Neural progenitor cell (in vitro differentiated cells): ENCODE results near the gene JAG1. TPM values are rescaled to one million over a fixed set of nuclear protein-coding genes. Genes with fewer than 3 reads are reported as not detected.

Experiments used
- DNase-seq: peaks from one replicate; pipeline ENCODE4 v3.0.0-alpha.2; 2016; ENCODE audit warnings: low spot score
- H2AFZ ChIP-seq: fragments of 200-600 bp; sonication (generic); replicated peaks from 2 replicates; pipeline ENCODE4 v1.6.1; 2016; ENCODE audit warnings: antibody characterized with exemption
- H3F3A ChIP-seq: fragments of 200-600 bp; sonication (generic); 2 replicates; pipeline ENCODE4 v1.6.1; 2016; ENCODE audit warnings: antibody characterized with exemption, low read depth
- H3K27ac ChIP-seq: fragments of 200-600 bp; sonication (generic); 2 replicates; pipeline ENCODE4 v1.5.1; 2016; ENCODE audit warnings: mild to moderate bottlenecking
- H3K27me3 ChIP-seq: fragments of 200-600 bp; sonication (generic); 2 replicates; pipeline ENCODE4 v1.6.1; 2016; ENCODE audit warnings: mild to moderate bottlenecking, moderate library complexity
- H3K36me3 ChIP-seq: fragments of 200-600 bp; sonication (generic); 2 replicates; pipeline ENCODE4 v1.5.1; 2016
- H3K4me1 ChIP-seq: fragments of 200-600 bp; sonication (generic); 2 replicates; pipeline ENCODE4 v1.6.1; 2016; ENCODE audit warnings: mixed run types
- H3K4me2 ChIP-seq: fragments of 200-600 bp; sonication (generic); 2 replicates; pipeline ENCODE4 v1.6.1; 2016
- H3K4me3 ChIP-seq: fragments of 200-600 bp; sonication (generic); 2 replicates; pipeline ENCODE4 v1.5.1; 2016
- H3K79me2 ChIP-seq: fragments of 200-600 bp; sonication (generic); 2 replicates; pipeline ENCODE4 v1.6.1; 2016; ENCODE audit warnings: low read depth
- H3K9ac ChIP-seq: fragments of 200-600 bp; sonication (generic); 2 replicates; pipeline ENCODE4 v1.6.1; 2016
- H3K9me3 ChIP-seq: fragments of 200-600 bp; sonication (generic); 2 replicates; pipeline ENCODE4 v1.5.1; 2016; ENCODE audit warnings: low read depth
- H4K20me1 ChIP-seq: fragments of 200-600 bp; sonication (generic); 2 replicates; pipeline ENCODE4 v1.6.1; 2016; ENCODE audit warnings: low read depth
- H3K27ac Mint-ChIP-seq: 3 replicates; pipeline ENCODE4 v1.8.0; 2021; ENCODE audit warnings: mixed read lengths
- H3K27me3 Mint-ChIP-seq: 2 replicates; pipeline ENCODE4 v1.8.0; 2022; ENCODE audit warnings: low read depth, mild to moderate bottlenecking, inconsistent platforms, moderate library complexity, mixed read lengths; ENCODE audit not compliant: insufficient read depth
- H3K36me3 Mint-ChIP-seq: 3 replicates; pipeline ENCODE4 v1.8.0; 2021; ENCODE audit warnings: mixed read lengths
- H3K4me1 Mint-ChIP-seq: 3 replicates; pipeline ENCODE4 v1.8.0; 2021; ENCODE audit warnings: mixed read lengths
- H3K4me3 Mint-ChIP-seq: 3 replicates; pipeline ENCODE4 v1.8.0; 2021; ENCODE audit warnings: mild to moderate bottlenecking, moderate library complexity, mixed read lengths
- H3K9me3 Mint-ChIP-seq: 3 replicates; pipeline ENCODE4 v1.8.0; 2020; ENCODE audit warnings: mixed read lengths
- EZH2 ChIP-seq: fragments of 200-600 bp; sonication (generic); IDR thresholded peaks from 2 replicates; pipeline ENCODE4 v1.6.1; 2017; ENCODE audit warnings: antibody characterized with exemption, mild to moderate bottlenecking, moderate library complexity
- EZH2phosphoT487 ChIP-seq: fragments of 200-600 bp; sonication (generic); IDR thresholded peaks from 2 replicates; pipeline ENCODE4 v1.6.1; 2017; ENCODE audit warnings: antibody characterized with exemption
- total RNA-seq: library from RNA; depleted of rRNA; stranded (reverse); fragments of >200 nt; gene quantifications from 2 replicates; pipeline ENCODE4 v1.2.3, GENCODE V29; 2015; ENCODE audit warnings: low replicate concordance
- TF ChIP-seq, protein P1 (sequence below): fragments of 200-600 bp; sonication (generic); IDR thresholded peaks from 2 replicates; pipeline ENCODE4 v1.5.1; 2017; ENCODE audit warnings: antibody characterized with exemption, mild to moderate bottlenecking

The JAG1 gene
- total RNA-seq, 1 donor from 2014 or later = 129 TPM

DNA sequence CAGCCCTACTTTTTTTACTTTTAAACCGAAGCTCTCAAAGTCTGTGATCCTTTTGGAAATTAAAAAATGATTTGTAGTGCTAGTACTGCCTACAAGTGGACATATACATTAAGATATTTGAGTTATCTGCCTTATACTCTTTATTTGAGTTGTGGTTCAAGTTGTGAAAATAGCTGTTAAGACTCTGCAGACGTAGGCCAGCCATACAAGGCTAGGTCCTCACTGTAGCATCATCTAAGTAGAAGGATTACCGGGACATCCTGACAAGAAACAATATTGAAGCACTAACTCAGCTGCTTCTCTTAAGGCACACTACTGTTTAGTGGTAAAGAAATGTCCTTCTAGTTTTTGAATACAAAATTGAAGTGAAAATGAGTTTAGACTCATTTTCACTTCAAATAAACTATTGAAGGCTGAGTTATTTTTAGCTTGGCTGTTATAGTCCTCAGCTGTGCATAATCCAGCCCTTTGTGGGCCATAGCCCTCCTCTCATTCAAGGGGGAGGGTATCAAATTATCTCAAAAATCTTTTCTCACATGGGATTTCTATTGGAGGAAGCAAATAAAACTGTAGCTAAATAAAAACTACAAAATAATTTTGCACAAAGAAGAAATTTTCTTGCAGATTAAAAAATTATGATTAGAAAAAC lies 68.1 kb downstream of the JAG1 start:
- Mint-ChIP-seq H3K27me3 (peaks cover 5% of the 10 kb centered on the region), H3K36me3 (peaks cover 19% of the 10 kb centered on the region), H3K27ac (no peak overlapping the region), H3K4me3 (no peak overlapping the region), H3K4me1 (peaks cover 37% of the 10 kb centered on the region), H3K9me3 (peaks cover 5% of the 10 kb centered on the region)
- Histone ChIP-seq H3K79me2 (no peaks in the 10 kb centered on the region), H3F3A (peaks cover 21% of the 10 kb centered on the region), H2AFZ (no peak overlapping the region), H3K27me3 (no peaks in the 10 kb centered on the region), H3K4me2 (no peak overlapping the region), H3K9me3 (no peaks in the 10 kb centered on the region), H4K20me1 (no peaks in the 10 kb centered on the region), H3K9ac (no peak overlapping the region), H3K27ac (no peak overlapping the region), H3K4me3 (no peak overlapping the region), H3K4me1 (peaks cover 34% of the 10 kb centered on the region), H3K36me3 (no peaks in the 10 kb centered on the region)
- no peak for DNase-seq
- TF ChIP-seq EZH2 = no peak
- TF ChIP-seq, protein P1, sequence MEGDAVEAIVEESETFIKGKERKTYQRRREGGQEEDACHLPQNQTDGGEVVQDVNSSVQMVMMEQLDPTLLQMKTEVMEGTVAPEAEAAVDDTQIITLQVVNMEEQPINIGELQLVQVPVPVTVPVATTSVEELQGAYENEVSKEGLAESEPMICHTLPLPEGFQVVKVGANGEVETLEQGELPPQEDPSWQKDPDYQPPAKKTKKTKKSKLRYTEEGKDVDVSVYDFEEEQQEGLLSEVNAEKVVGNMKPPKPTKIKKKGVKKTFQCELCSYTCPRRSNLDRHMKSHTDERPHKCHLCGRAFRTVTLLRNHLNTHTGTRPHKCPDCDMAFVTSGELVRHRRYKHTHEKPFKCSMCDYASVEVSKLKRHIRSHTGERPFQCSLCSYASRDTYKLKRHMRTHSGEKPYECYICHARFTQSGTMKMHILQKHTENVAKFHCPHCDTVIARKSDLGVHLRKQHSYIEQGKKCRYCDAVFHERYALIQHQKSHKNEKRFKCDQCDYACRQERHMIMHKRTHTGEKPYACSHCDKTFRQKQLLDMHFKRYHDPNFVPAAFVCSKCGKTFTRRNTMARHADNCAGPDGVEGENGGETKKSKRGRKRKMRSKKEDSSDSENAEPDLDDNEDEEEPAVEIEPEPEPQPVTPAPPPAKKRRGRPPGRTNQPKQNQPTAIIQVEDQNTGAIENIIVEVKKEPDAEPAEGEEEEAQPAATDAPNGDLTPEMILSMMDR = no peak
- TF ChIP-seq EZH2phosphoT487 = no peak

DNA sequence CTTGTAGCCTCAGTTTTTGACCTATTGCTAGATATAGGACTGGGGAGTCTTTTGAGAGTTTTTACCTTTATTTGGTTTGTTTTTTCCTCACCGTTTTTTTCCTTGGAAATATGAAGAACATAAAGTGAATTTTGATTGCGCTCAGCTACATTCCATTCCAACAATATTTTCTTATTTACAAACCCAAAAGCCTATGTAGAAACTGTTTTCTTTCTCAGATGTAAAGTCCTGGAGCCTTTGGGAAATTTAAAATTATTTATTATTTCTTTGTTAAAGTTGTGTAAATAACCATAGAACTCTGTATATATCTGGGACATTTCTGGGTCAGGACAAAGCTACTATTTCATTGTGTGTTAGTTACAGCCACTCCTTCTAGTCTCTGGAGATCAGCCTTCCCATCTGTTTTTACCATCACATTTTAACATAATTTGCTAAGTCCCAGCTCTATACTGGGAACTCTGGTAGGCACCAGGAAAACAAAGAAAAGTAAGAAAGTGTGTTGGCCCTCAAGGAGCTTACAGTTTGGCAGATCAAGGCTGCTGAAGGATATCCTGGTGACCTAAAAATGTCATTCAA lies 68.8 kb downstream of the JAG1 start:
- peaks cover 5% of the 10 kb centered on the region for H3K9me3 Mint-ChIP-seq
- H3K4me1 Mint-ChIP-seq = peaks cover 37% of the 10 kb centered on the region
- Histone ChIP-seq H2AFZ (no peak overlapping the region), H3K27ac (peak overlapping the region; percentile 26), H3K4me3 (no peak overlapping the region), H3K79me2 (no peaks in the 10 kb centered on the region), H4K20me1 (no peaks in the 10 kb centered on the region), H3F3A (peaks cover 21% of the 10 kb centered on the region), H3K4me1 (peaks cover 34% of the 10 kb centered on the region), H3K27me3 (no peaks in the 10 kb centered on the region), H3K36me3 (no peaks in the 10 kb centered on the region), H3K4me2 (peak overlapping the region; percentile 37), H3K9me3 (no peaks in the 10 kb centered on the region), H3K9ac (no peak overlapping the region)
- peaks cover 20% of the 10 kb centered on the region for H3K36me3 Mint-ChIP-seq
- H3K27ac Mint-ChIP-seq = no peak overlapping the region
- DNase-seq = no peak
- no peak overlapping the region for H3K4me3 Mint-ChIP-seq
- H3K27me3 Mint-ChIP-seq = peaks cover 5% of the 10 kb centered on the region
- TF ChIP-seq EZH2phosphoT487 (no peak), EZH2 (no peak)
- TF ChIP-seq, protein P1 = no peak

DNA sequence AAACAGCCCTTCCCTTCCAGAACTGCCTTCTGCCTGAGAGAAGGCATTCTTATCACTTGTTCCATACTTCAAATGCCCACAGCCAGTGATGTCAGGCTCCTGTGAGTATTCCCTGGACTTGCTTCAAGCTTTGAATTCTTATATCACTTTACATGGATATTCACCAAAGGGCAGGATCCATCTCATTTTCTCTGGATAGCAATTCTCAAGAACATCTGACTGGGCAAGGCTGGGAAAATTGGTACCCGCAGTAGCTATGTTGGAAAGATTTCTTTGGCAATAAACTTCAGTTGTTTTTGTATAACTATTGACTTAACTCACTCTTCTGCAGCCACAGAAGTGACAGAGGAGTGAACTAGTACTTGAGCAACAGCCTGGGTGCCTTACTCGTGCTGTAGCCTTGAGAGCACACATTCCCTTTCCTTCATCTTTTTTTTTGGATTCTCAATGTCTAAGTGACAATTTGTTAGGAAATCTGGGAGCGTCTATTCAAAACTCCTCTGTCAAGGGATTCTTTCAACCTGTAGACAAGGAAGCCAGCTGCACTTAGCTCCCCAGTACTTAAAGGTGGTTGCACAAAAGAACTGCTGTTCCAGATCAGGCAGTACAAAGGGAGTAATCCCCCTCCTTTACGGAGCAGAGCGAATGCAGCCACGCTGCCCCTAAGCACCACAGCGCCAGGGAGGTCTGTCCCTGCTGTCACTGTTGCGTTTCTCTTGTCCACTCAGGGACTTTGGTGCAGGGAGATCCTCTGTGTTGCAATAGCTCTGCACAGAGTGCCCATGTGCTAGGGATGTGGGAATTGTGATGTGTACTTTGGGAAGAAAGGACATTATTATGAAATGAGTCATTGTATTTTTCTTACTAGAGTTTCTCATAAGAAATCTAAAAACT lies 69.6 kb downstream of the JAG1 start:
- Histone ChIP-seq H4K20me1 (no peaks in the 10 kb centered on the region), H3F3A (peaks cover 21% of the 10 kb centered on the region), H3K9ac (no peak overlapping the region), H3K36me3 (no peaks in the 10 kb centered on the region), H3K27me3 (no peaks in the 10 kb centered on the region), H3K4me2 (peak overlapping the region; percentile 61), H3K9me3 (no peaks in the 10 kb centered on the region), H3K4me1 (peaks cover 34% of the 10 kb centered on the region), H3K27ac (peak overlapping the region; percentile 60), H3K4me3 (peak overlapping the region; percentile 6), H2AFZ (no peak overlapping the region), H3K79me2 (no peaks in the 10 kb centered on the region)
- DNase-seq = peak; percentile 91
- peaks cover 37% of the 10 kb centered on the region for H3K4me1 Mint-ChIP-seq
- H3K36me3 Mint-ChIP-seq = peaks cover 20% of the 10 kb centered on the region
- TF ChIP-seq EZH2phosphoT487 (no peak), EZH2 (no peak)
- TF ChIP-seq, protein P1 = no peak
- peaks cover 5% of the 10 kb centered on the region for H3K27me3 Mint-ChIP-seq
- H3K27ac Mint-ChIP-seq = peak overlapping the region; percentile 89
- H3K9me3 Mint-ChIP-seq = peaks cover 5% of the 10 kb centered on the region
- H3K4me3 Mint-ChIP-seq = peak overlapping the region; percentile 31
